ENCODE data around the gene CHID1.

Gene CHID1

GRCh38 chr11:864898-865297, 45.7 kb downstream of the CHID1 start:
- no peak for DNase-seq (ENCODE audit: low read depth in 2 of 2)

GRCh38 chr11:863910-864827, 46.4 kb downstream of the CHID1 start:
- no peak for DNase-seq (ENCODE audit: low read depth in 2 of 2)

GRCh38 chr11:863023-863909, 47.3 kb downstream of the CHID1 start:
- DNase-seq (ENCODE audit: low read depth in 2 of 2) = no peak

GRCh38 chr11:862696-863022, 48.0 kb downstream of the CHID1 start:
- DNase-seq (ENCODE audit: low read depth in 2 of 2) = no peak

GRCh38 chr11:862081-862661, 48.4 kb downstream of the CHID1 start:
- DNase-seq (ENCODE audit: low read depth in 2 of 2) = no peak

GRCh38 chr11:861105-861479, 49.5 kb downstream of the CHID1 start:
- no peak for DNase-seq (ENCODE audit: low read depth in 2 of 2)

- no peak for DNase-seq (ENCODE audit: low read depth in 2 of 2)
These were observed 50.1 kb downstream of the CHID1 start for GRCh38 chr11:860234-861104.

- no peak for DNase-seq (ENCODE audit: low read depth in 2 of 2)
These were observed 51.0 kb downstream of the CHID1 start for GRCh38 chr11:859394-860131.

GRCh38 chr11:858762-859339, 51.8 kb downstream of the CHID1 start:
- no peak for DNase-seq (ENCODE audit: low read depth in 2 of 2)

GRCh38 chr11:858053-858761, 52.4 kb downstream of the CHID1 start:
- no peak for DNase-seq (ENCODE audit: low read depth in 2 of 2)

- DNase-seq (ENCODE audit: low read depth in 2 of 2) = no peak
These were observed 54.2 kb downstream of the CHID1 start for GRCh38 chr11:856397-856796.

- DNase-seq (ENCODE audit: low read depth in 2 of 2) = no peak
These were observed 54.8 kb downstream of the CHID1 start for GRCh38 chr11:855796-856195.

- no peak for DNase-seq (ENCODE audit: low read depth in 2 of 2)
These were observed 55.3 kb downstream of the CHID1 start for GRCh38 chr11:855330-855674.

GRCh38 chr11:854601-855329, 55.8 kb downstream of the CHID1 start:
- no peak for DNase-seq (ENCODE audit: low read depth in 2 of 2)

GRCh38 chr11:853682-854448, 56.7 kb downstream of the CHID1 start:
- no peak for DNase-seq (ENCODE audit: low read depth in 2 of 2)

GRCh38 chr11:852762-853161, 57.8 kb downstream of the CHID1 start:
- DNase-seq (ENCODE audit: low read depth in 2 of 2) = no peak

- no peak for DNase-seq (ENCODE audit: low read depth in 2 of 2)
These were observed 59.5 kb downstream of the CHID1 start for GRCh38 chr11:850775-851763.
